HEK293T (cell line): ENCODE measurements around the gene AFF1.

Experiments
- CTCF ChIA-PET: fragments of 350-600 bp; formaldehyde crosslinking; extraction: SDS; loops from one replicate; lab custom pipeline; 2021; ENCODE audit warnings: antibody characterized with exemption, inconsistent platforms; lab: Yijun Ruan, JAX
- POLR2A ChIA-PET: fragments of 350-600 bp; formaldehyde crosslinking; extraction: SDS; loops from one replicate; lab custom pipeline; 2020; ENCODE audit warnings: antibody characterized with exemption, inconsistent platforms; lab: Yijun Ruan, JAX
- DNase-seq: peaks from one replicate; pipeline ENCODE4 v3.0.0; 2012; ENCODE audit warnings: mixed read lengths; ENCODE audit errors: extremely low spot score
- ARNT ChIP-seq: fragments of 450-650 bp; IDR thresholded peaks from 2 replicates; pipeline ENCODE4 v1.6.1; 2017; ENCODE audit warnings: mild to moderate bottlenecking
- BHLHE40 ChIP-seq: fragments of 450-650 bp; IDR thresholded peaks from 2 replicates; pipeline ENCODE4 v1.6.1; 2016; ENCODE audit warnings: mild to moderate bottlenecking, moderate library complexity, borderline replicate concordance
- CTBP1 ChIP-seq: fragments of 450-650 bp; IDR thresholded peaks from 2 replicates; pipeline ENCODE4 v1.6.1; 2016; ENCODE audit warnings: borderline replicate concordance
- ELF4 ChIP-seq: fragments of 450-650 bp; IDR thresholded peaks from 2 replicates; pipeline ENCODE4 v1.6.1; 2017; ENCODE audit warnings: antibody characterized with exemption
- FOXA1 ChIP-seq: fragments of 450-650 bp; IDR thresholded peaks from 2 replicates; pipeline ENCODE4 v1.6.1; 2016; ENCODE audit warnings: mild to moderate bottlenecking
- FOXK2 ChIP-seq: fragments of 450-650 bp; IDR thresholded peaks from 2 replicates; pipeline ENCODE4 v1.6.1; 2016; ENCODE audit warnings: mild to moderate bottlenecking
- FOXM1 ChIP-seq: fragments of 450-650 bp; IDR thresholded peaks from 2 replicates; pipeline ENCODE4 v1.6.1; 2017; ENCODE audit warnings: mild to moderate bottlenecking, borderline replicate concordance
- HDGF ChIP-seq: fragments of 450-650 bp; IDR thresholded peaks from 2 replicates; pipeline ENCODE4 v1.6.1; 2017; ENCODE audit warnings: antibody characterized with exemption, borderline replicate concordance
- L3MBTL2 ChIP-seq: fragments of 450-650 bp; conservative IDR thresholded peaks from 2 replicates; pipeline ENCODE4 v1.6.1; 2016; ENCODE audit warnings: mild to moderate bottlenecking
- LEF1 ChIP-seq: fragments of 450-650 bp; IDR thresholded peaks from 2 replicates; pipeline ENCODE4 v1.6.1; 2017; ENCODE audit warnings: mild to moderate bottlenecking, borderline replicate concordance
- NFRKB ChIP-seq: fragments of 450-650 bp; IDR thresholded peaks from 2 replicates; pipeline ENCODE4 v1.6.1; 2016; ENCODE audit warnings: mild to moderate bottlenecking, moderate library complexity
- PKNOX1 ChIP-seq: fragments of 450-650 bp; IDR thresholded peaks from 2 replicates; pipeline ENCODE4 v1.6.1; 2016
- SP1 ChIP-seq: fragments of 450-650 bp; IDR thresholded peaks from 2 replicates; pipeline ENCODE4 v1.6.1; 2017
- SUZ12 ChIP-seq: fragments of 450-650 bp; IDR thresholded peaks from 2 replicates; pipeline ENCODE4 v1.6.1; 2016; ENCODE audit warnings: mild to moderate bottlenecking
- TARDBP ChIP-seq: fragments of 450-650 bp; IDR thresholded peaks from 2 replicates; pipeline ENCODE4 v1.6.1; 2016
- ZNF384 ChIP-seq: fragments of 450-650 bp; IDR thresholded peaks from 2 replicates; pipeline ENCODE4 v1.6.1; 2016

Gene AFF1

GRCh38 chr4:86961116-86961515 is 26.3 kb downstream of the AFF1 start:
- CTCF ChIA-PET: interaction anchor here (0.6 kb wide), 1 partner anchor 14 kb away, joined by 3 read pairs; no protein-coding TSS in a partner anchor
- no peak for TF ChIP-seq HDGF
- POLR2A ChIA-PET: interaction anchor here (0.7 to 1.5 kb wide), 3 partner anchors 10 to 46 kb away, joined by 3 to 7 read pairs (median 5); partner anchors contain the start of gene AFF1
- DNase-seq: no peak

- peak; percentile 93 for TF ChIP-seq PKNOX1
- TF ChIP-seq SP1: no peak
- DNase-seq: peak; percentile 59
- ChIA-PET POLR2A (interaction anchor here (0.7 kb wide), 1 partner anchor 45 kb away, joined by 5 read pairs; no protein-coding TSS in a partner anchor), CTCF (interaction anchor here (0.6 kb wide), 1 partner anchor 15 kb away, joined by 3 read pairs; no protein-coding TSS in a partner anchor)
These were observed 26.9 kb downstream of the AFF1 start for GRCh38 chr4:86961605-86962295.

DNA sequence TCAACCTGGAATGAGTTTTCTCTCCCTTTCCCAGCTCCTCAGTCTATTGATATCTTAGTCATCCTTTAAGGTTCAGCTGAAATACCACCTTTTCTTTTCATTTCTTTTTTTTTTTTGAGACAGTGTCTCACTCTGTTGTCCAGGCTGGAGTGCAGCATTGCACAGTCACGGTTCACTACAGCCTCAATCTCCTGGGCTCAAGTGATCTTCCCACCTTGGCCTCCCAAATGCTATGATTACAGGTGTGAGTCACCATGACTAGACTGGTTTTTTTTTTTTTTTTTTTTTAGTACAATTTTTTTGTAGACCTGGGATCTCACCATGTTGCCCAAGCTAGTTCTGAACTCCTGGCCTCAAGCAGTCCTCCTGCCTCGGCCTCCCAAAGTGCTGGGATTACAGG is 28.9 kb downstream of the AFF1 start:
- POLR2A ChIA-PET: interaction anchor here (1.5 kb wide), 1 partner anchor 29 kb away, joined by 3 read pairs; the partner anchor contains the start of gene AFF1
- CTCF ChIA-PET: no interaction called here
- TF ChIP-seq NFRKB (no peak), FOXM1 (no peak), LEF1 (no peak), PKNOX1 (no peak), BHLHE40 (no peak), CTBP1 (no peak), ZNF384 (no peak), HDGF (no peak), SUZ12 (no peak)
- DNase-seq: no peak

GRCh38 chr4:86965019-86965976 is 30.5 kb downstream of the AFF1 start:
- ChIA-PET CTCF (no interaction called here), POLR2A (no interaction called here)
- TF ChIP-seq CTBP1 (no peak), ELF4 (no peak), ARNT (no peak), TARDBP (no peak), PKNOX1 (no peak; the same call in 1 of the 2 replicates), L3MBTL2 (no peak)
- DNase-seq: no peak

DNA sequence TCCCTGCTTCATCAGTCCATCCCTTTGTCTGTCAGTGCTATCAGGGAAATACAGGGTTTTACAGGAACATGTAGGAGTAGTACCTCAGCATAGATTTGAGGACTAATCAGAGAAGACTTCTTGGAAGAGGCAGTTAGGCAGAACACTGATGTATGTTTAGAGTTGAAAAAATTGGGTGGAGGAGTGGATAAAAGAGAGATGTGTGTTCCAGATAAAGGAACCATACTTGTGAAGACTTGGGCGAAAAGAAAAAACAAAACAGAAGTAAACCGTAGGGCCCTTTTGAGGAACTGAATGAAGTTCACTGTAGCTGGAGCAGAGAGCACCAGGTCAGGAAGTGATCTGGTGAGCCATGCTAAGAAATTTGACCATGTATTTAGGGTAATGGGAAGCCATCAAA is 32.3 kb downstream of the AFF1 start:
- POLR2A ChIA-PET: no interaction called here
- TF ChIP-seq LEF1 (no peak), CTBP1 (no peak), PKNOX1 (no peak), ZNF384 (no peak), ELF4 (no peak), BHLHE40 (no peak), HDGF (no peak)
- CTCF ChIA-PET: no interaction called here
- no peak for DNase-seq

- DNase-seq: no peak
- CTCF ChIA-PET: no interaction called here
- POLR2A ChIA-PET: interaction anchor here (1.6 kb wide), 1 partner anchor 33 kb away, joined by 5 read pairs; the partner anchor contains the start of gene AFF1
- TF ChIP-seq BHLHE40: no peak
- no peak for TF ChIP-seq ELF4
- TF ChIP-seq NFRKB: no peak
- TF ChIP-seq FOXK2: no peak
- TF ChIP-seq FOXM1: no peak
- TF ChIP-seq LEF1: no peak
- TF ChIP-seq PKNOX1: no peak
- no peak for TF ChIP-seq TARDBP
- no peak for TF ChIP-seq FOXA1
- no peak for TF ChIP-seq CTBP1
- TF ChIP-seq HDGF: no peak
- TF ChIP-seq ARNT: no peak
- no peak for TF ChIP-seq SUZ12
- no peak for TF ChIP-seq SP1
- TF ChIP-seq ZNF384: no peak
- no peak for TF ChIP-seq L3MBTL2
These were observed 33.0 kb downstream of the AFF1 start for GRCh38 chr4:86967798-86968197.
